MM.1S (cell line): Measurements from ENCODE around the gene ALX1.

ENCODE experiments used
- CTCF ChIP-seq: fragments of 300-600 bp; sonication (generic); IDR thresholded peaks from 2 replicates; pipeline ENCODE4 v1.5.1; 2016; ENCODE audit warnings: antibody characterized with exemption, low read length, mixed read lengths
- EZH2 ChIP-seq: fragments of 300-600 bp; sonication (generic); optimal IDR thresholded peaks from 2 replicates; pipeline ENCODE3; 2017; ENCODE audit warnings: low read depth, mild to moderate bottlenecking, antibody characterized with exemption, low read length, mixed read lengths
- EZH2phosphoT487 ChIP-seq: fragments of 300-600 bp; sonication (generic); IDR thresholded peaks from 2 replicates; pipeline ENCODE4 v1.6.1; 2018; ENCODE audit warnings: antibody characterized with exemption, low read length

DNA sequence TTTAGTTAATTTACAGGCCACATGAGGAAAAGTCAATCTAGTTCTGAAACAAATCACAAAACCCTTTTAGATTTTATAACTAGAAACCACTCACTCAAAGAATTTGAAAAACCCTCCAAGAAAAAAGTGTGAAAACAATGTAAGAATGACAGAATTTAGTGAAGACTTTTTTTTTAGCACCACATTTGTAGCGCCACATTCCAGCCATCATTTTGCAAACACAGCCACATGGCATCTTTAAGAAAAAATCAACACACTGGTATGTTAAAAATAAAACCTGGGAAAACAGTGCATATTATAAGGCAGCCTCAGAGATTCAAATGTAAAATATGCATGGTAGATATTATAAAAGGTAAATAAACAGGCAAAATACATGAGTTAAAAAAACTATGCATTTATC, 22.3 kb upstream of the ALX1 start:
- TF ChIP-seq CTCF (no peak), EZH2 (no peak), EZH2phosphoT487 (no peak)
